ENCODE measurements around the gene FAM222A. TPM values are rescaled to one million over a fixed set of nuclear protein-coding genes. Genes with fewer than 3 reads are reported as not detected.

FAM222A gene
- total RNA-seq, 1 experiment from 2014 or later = 12.8 TPM

GRCh38 chr12:109719123-109720022, 5.7 kb downstream of the FAM222A start:
- DNase-seq (ENCODE audit: low read depth, low spot score) (no peak), ATAC-seq (peak; percentile 61)
- Histone ChIP-seq H3K9me3 (ENCODE audit: control insufficient read depth, insufficient read depth, low read depth, low read length) (no peaks in the 10 kb centered on the region), H3K36me3 (ENCODE audit: control insufficient read depth, insufficient read depth, low read length) (no peaks in the 10 kb centered on the region), H3K4me1 (ENCODE audit: control insufficient read depth, insufficient read depth, low read length) (peaks cover 22% of the 10 kb centered on the region), H3K27ac (ENCODE audit: low read length) (no peak overlapping the region), H3K4me3 (ENCODE audit: low read depth in 2 of 2, low read length in 2 of 2) (no peak overlapping the region), H3K27me3 (ENCODE audit: control insufficient read depth, insufficient read depth, low read length) (no peaks in the 10 kb centered on the region)
- ChIA-PET CTCF (interaction anchor here (0.7 kb wide), 1 partner anchor 55 kb away, joined by 5 read pairs; no protein-coding TSS in a partner anchor), POLR2A (interaction anchor here (0.6 kb wide), 1 partner anchor 28 kb away, joined by 3 read pairs; no protein-coding TSS in a partner anchor)
- in situ Hi-C loops (cut with HindIII; ENCODE audit: low pct_unique_long_range_greater_than_20kb, low sequenced_read_pairs) = no loop called here
- intact Hi-C loops (cut with micrococcal nuclease; ENCODE audit: unreplicated experiment) = loop anchor here (10.0 kb wide), 2 partner anchors 95 to 125 kb away; no protein-coding TSS in a partner anchor
- BruUV-seq (replicated peaks) = no TSS peak
- TF ChIP-seq POLR2AphosphoS5 (IDR thresholded peaks at IDR 0.05; ENCODE audit: low read depth, low read length) = no peak
- no peak for TF ChIP-seq TCF7L2 (IDR thresholded peaks at IDR 0.05; ENCODE audit: low read depth, low read length)
- no peak for TF ChIP-seq SIN3A (IDR thresholded peaks at IDR 0.05; ENCODE audit: borderline replicate concordance, insufficient read depth, low read depth, low read length)
- no peak; the same call in 1 of the 2 replicates for TF ChIP-seq CTCF (IDR thresholded peaks at IDR 0.05)
- TF ChIP-seq REST (IDR thresholded peaks at IDR 0.05; ENCODE audit: insufficient read depth in 1 of 2, low read depth in 2 of 2, low read length in 1 of 2) = no peak

- POLR2A ChIA-PET = no interaction called here
- Histone ChIP-seq H3K27me3 (ENCODE audit: control insufficient read depth, insufficient read depth, low read length) (no peaks in the 10 kb centered on the region), H3K36me3 (ENCODE audit: control insufficient read depth, insufficient read depth, low read length) (no peaks in the 10 kb centered on the region), H3K9me3 (ENCODE audit: control insufficient read depth, insufficient read depth, low read depth, low read length) (no peaks in the 10 kb centered on the region), H3K4me1 (ENCODE audit: control insufficient read depth, insufficient read depth, low read length) (peaks cover 22% of the 10 kb centered on the region), H3K4me3 (ENCODE audit: low read depth in 2 of 2, low read length in 2 of 2) (no peak overlapping the region), H3K27ac (ENCODE audit: low read length) (no peak overlapping the region)
- in situ Hi-C loops (cut with HindIII; ENCODE audit: low pct_unique_long_range_greater_than_20kb, low sequenced_read_pairs) (no loop called here), intact Hi-C loops (cut with micrococcal nuclease; ENCODE audit: unreplicated experiment) (no loop called here)
- ATAC-seq (no peak), DNase-seq (ENCODE audit: low read depth, low spot score) (no peak)
- TF ChIP-seq CTCF (IDR thresholded peaks at IDR 0.05) (no peak), POLR2AphosphoS5 (IDR thresholded peaks at IDR 0.05; ENCODE audit: low read depth, low read length) (no peak), SIN3A (IDR thresholded peaks at IDR 0.05; ENCODE audit: borderline replicate concordance, insufficient read depth, low read depth, low read length) (no peak), TCF7L2 (IDR thresholded peaks at IDR 0.05; ENCODE audit: low read depth, low read length) (no peak), REST (IDR thresholded peaks at IDR 0.05; ENCODE audit: insufficient read depth in 1 of 2, low read depth in 2 of 2, low read length in 1 of 2) (no peak)
- CTCF ChIA-PET = no interaction called here
- BruUV-seq (replicated peaks) = no TSS peak
Observed at GRCh38 chr12:109720152-109720856, 6.7 kb downstream of the FAM222A start.
